CD4-positive, alpha-beta T cell treated with Interferon gamma for 1 hour (primary cell): Measurements from ENCODE around the gene NR3C2.
"Not testable (repeated sequence)": the region's sequence is repeated elsewhere in the genome, so short reads cannot be mapped to it uniquely, and the experiment has no call there.

Experiments used
- DNase-seq: peaks from one replicate; pipeline ENCODE4 v3.0.0-alpha.2; 2020

The NR3C2 gene

GRCh38 chr4:148364525-148364924, 77.7 kb downstream of the NR3C2 start:
- DNase-seq, result no peak

DNA sequence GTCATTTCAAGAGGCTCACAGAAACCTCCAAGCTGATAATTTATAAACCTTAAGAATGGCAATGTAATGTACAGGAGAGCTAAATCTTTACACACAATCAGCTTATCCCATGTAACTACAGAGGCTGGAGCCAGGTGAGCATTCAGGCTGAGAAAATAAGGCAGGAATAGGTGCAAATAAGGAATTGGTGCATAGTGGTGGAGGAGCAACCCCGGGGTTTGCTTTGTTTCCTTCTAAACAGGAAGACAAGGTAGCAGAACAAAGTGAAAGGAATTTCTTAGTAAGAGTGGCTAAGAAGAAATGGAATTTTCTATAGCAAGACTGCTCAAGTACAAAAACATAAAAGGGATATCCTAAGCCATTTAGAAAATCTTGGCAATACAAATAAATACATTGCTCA, 82.4 kb downstream of the NR3C2 start:
- no peak for DNase-seq

DNA sequence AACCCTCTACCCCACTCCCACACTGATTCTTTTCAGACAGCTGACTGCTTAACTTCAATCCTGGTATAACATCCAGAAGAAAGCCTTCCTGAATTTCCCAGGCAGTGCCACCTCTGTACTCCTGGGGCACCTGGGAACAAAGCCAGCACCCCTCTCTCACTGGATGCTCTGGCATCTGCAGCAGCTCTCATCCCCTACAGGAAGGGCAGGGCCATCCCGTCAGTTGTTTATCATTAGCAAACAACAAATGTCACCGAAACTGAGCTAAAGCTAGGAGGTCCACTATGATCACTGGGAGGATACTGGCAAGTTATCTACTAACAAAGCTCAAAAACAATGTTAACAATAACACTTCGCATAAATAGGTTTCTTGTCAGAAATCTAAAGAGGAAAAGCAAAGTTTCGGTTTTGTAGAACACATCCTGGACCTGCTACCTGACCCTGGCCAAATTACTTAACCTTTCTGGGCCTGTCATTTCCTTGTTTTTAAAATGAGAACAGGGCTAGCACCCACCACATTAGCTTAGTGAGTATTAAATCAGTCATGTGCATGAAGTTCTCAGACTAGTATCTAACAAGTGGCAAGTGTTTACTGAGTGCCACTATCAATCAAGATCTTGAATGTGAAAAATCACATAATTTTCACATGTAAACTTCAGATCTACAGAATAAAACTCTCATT, 86.6 kb downstream of the NR3C2 start:
- no peak for DNase-seq

DNA sequence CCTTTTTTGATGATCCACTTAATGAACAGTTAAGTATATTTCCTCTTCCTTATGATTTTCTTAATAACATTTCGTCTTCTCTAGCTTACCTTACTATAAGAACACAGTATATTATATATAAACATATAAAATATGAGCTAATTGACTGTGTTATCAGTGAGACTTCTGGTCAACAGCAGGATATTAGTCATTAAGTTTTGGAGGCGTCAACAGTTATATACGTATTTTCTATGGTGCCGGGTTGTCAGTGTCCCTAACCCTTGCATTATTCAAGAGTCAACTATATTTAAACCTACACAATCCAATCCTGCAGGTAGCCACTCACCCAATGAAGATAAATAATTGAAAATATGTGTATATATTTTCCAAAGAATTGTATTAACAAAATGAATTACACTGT, 88.0 kb downstream of the NR3C2 start:
- no peak for DNase-seq

DNA sequence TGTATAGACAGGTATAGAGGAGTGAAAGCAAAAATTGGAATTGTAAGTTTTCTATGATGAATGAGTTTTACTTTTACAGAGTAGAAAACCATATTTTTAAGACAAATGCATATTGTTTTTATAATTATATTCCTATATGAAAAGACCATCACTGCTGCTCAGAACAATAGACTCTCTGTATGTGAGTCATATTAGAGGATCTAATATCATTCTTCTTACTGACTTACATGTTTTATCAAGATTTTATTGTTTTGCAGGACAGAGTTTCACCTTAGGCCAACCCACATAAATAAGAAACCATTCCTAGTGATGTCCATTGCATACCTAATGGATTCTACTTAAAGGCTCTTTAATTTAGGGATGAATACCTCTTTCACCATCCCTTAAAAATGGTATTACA, 88.6 kb downstream of the NR3C2 start:
- DNase-seq, result no peak

- DNase-seq, result no peak
These were observed 93.1 kb downstream of the NR3C2 start for GRCh38 chr4:148349153-148349552.

- DNase-seq, result no peak
These were observed 95.6 kb downstream of the NR3C2 start for GRCh38 chr4:148346657-148347056.

GRCh38 chr4:148345509-148345908, 96.7 kb downstream of the NR3C2 start:
- no peak for DNase-seq

DNA sequence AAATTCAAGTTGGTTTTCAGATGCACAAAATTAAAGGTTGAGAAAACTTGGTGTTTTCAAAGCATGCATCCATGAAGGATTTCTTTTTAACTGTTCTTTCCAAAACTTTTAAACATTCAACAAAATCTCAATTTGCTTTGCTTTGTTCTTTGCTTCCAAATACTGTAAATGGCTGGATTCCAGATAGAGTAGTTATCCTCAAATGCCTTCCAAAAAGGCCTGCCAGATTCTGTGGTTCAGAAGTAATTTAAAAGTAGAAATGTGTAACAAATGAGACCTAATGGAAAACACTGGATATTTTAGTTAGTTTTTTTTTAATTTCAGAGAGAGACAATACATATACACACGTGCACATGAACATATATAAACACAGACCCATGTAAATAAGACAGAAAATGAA, 97.3 kb downstream of the NR3C2 start:
- DNase-seq, result no peak

DNA sequence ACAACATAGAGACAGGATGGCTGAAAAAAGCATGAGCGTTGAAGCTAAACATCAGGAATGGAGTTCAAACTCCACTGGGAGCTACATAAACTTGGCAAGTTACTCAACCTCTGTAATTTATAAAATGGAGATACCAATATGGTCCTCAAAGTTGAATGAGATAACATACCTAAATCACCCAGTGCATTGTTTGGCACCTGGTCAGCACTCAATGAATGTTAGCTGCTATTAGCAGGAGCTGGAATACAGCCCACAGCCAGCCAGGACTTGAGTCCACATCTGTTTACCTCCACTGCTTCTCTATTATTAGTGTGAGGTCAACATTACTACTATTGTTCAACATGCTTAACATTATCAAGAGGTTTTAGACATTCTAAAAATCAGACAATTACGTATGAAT, 97.9 kb downstream of the NR3C2 start:
- DNase-seq, result no peak

GRCh38 chr4:148341980-148342800, 100.0 kb downstream of the NR3C2 start:
- DNase-seq, result no peak

DNA sequence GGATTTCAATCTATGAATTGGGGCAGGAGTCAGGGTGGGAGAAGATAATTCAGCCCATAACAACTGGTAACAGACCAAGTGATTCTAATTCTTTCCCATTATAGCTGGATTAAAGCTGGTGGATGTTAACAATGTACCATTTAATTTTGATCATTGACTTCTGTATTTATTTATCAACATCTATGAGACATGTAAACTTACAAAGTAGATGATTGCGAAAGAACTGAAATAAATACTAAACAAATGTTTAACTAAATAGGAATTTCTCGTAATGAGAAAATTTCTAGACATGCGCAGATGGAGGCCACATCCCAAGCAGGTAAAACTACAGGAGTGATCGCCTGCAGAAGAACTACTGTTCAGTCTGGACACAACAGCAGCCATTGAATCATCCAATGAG, 107.1 kb downstream of the NR3C2 start:
- no peak for DNase-seq

DNA sequence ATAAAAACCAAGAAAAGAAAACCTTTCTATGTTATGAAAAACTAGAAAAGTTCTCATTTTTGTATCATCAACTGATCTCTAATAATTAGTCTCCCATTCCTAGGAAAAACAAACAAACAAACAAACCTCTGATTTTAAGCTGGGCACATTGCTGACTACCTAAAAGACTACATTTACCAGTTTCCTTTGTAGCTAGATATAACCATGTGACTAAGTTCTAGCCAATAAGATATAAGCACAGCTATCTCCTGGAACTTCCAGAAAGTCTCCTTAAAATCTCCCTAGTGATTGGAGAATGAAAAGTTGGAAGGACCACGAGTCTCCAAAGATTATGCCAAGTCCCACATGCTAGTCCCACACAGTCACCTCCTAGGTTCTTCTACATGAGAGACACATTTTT, 108.9 kb downstream of the NR3C2 start:
- no peak for DNase-seq

GRCh38 chr4:148332486-148332885, 109.7 kb downstream of the NR3C2 start:
- DNase-seq, result no peak

DNA sequence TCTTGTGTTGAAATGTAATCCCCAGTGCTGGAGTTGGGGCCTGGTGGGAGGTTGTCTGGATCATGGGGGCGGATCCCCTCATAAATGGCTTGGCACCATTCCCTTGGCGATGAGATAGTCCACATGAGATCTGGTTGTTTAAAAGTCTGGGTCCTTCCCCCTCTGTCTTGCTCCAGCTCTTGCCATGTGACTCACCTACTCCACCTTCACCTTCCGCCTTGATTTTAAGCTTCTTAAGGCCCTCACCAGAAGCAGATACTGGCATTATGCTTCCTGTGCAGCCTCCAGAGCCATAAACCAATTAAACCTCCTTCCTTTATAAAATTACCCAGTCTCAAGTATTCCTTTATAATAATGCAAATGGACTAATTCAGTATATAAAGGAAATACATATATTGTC, 111.5 kb downstream of the NR3C2 start:
- no peak for DNase-seq

DNA sequence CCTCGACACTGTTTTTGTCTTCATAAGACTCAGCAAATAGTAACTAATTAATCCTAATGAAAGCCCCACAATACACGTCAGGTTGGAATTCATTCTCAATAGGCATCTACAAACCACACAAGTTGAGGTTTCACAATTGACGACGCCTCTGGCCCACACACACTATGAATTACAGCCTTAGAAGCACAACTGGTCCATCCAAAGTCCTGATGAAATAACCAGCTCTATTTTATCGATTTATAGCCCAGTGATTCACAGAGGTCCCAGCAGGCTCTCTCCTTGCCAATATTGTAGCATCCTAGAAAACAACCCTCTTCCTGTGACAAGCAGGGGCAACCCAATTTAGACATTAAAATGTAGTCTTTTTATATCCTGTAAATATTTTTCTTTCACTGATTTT, 112.1 kb downstream of the NR3C2 start:
- no peak for DNase-seq

GRCh38 chr4:148329751-148330150, 112.5 kb downstream of the NR3C2 start:
- no peak for DNase-seq

GRCh38 chr4:148327683-148328082, 114.5 kb downstream of the NR3C2 start:
- no peak for DNase-seq

DNA sequence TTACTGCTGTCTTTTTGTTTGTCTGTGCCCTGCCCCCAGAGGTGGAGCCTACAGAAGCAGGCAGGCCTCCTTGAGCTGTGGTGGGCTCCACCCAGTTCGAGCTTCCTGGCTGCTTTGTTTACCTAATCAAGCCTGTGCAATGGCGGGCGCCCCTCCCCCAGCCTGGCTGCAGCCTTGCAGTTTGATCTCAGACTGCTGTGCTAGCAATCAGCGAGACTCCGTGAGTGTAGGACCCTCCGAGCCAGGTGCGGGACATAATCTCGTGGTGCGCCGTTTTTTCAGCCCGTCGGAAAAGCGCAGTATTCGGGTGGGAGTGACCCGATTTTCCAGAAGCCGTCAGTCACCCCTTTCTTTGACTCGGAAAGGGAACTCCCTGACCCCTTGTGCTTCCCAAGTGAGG, 118.9 kb downstream of the NR3C2 start:
- not testable (repeated sequence) for DNase-seq

- no peak for DNase-seq
These were observed 127.2 kb downstream of the NR3C2 start for GRCh38 chr4:148315049-148315448.

GRCh38 chr4:148312956-148313490, 129.2 kb downstream of the NR3C2 start:
- DNase-seq, result no peak

- DNase-seq, result no peak
These were observed 130.7 kb downstream of the NR3C2 start for GRCh38 chr4:148311526-148311925.

GRCh38 chr4:148310756-148311155, 131.5 kb downstream of the NR3C2 start:
- no peak for DNase-seq

DNA sequence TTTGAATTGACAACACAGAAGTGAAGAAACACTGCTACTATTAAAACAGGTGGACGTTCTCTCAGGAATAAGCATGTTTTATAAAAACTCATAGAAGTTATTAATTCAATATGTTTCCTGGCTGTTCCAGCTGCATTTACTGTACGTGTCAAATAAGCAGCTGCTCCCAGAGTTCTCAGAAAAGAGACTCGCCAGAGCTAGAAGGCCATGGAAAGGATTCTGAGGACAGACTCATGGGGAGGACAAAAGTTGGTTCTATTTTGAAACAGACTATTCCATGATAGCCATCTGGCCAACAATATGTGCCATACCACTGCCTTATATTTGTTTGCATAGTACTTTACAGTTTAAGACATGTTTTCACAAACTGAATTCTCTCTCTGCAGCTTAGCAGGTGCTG, 136.5 kb downstream of the NR3C2 start:
- no peak for DNase-seq
